Activated CD8-positive, alpha-beta memory T cell treated with anti-CD3 and anti-CD28 coated beads, Interleukin-2, amount 10 ng/mL, durations not matched to agents 7 days and 5 days (primary cell): Measurements from ENCODE around the gene EXOC3L4. TPM values are rescaled to one million over a fixed set of nuclear protein-coding genes. Genes with fewer than 3 reads are reported as not detected.

Experiments
- ATAC-seq: fragments of 150-1000 bp; cut with Tn5 transposase; one replicate; pipeline ENCODE4 v1.10.0; 2021; ENCODE audit warnings: moderate library complexity
- CTCF ChIA-PET: fragments of 350-600 bp; sonication (Branson Sonifier 250); formaldehyde crosslinking; loops from one replicate; lab custom pipeline; 2021; ENCODE audit warnings: antibody characterized with exemption; lab: Charles Lee
- DNase-seq: peaks from one replicate; pipeline ENCODE4 v3.0.0-alpha.2; 2020
- H3K27ac Mint-ChIP-seq: one replicate; pipeline ENCODE4 v1.8.0; 2021; ENCODE audit warnings: mild to moderate bottlenecking, mixed read lengths
- H3K27me3 Mint-ChIP-seq: one replicate; pipeline ENCODE4 v1.8.0; 2021; ENCODE audit warnings: mixed read lengths
- H3K36me3 Mint-ChIP-seq: one replicate; pipeline ENCODE4 v1.8.0; 2021; ENCODE audit warnings: mild to moderate bottlenecking, mixed read lengths
- H3K4me1 Mint-ChIP-seq: one replicate; pipeline ENCODE4 v1.8.0; 2021; ENCODE audit warnings: mixed read lengths
- H3K4me3 Mint-ChIP-seq: one replicate; pipeline ENCODE4 v1.8.0; 2021; ENCODE audit warnings: mild to moderate bottlenecking, moderate library complexity, mixed read lengths
- H3K9me3 Mint-ChIP-seq: one replicate; pipeline ENCODE4 v1.8.0; 2022; ENCODE audit warnings: low read depth, mixed read lengths
- total RNA-seq, 2 experiments: library from RNA; stranded (reverse); gene quantifications; one replicate each; pipeline ENCODE4 v1.2.3, GENCODE V29; 2021

The EXOC3L4 gene
- total RNA-seq, 2 experiments from 2014 or later, result not detected

DNA sequence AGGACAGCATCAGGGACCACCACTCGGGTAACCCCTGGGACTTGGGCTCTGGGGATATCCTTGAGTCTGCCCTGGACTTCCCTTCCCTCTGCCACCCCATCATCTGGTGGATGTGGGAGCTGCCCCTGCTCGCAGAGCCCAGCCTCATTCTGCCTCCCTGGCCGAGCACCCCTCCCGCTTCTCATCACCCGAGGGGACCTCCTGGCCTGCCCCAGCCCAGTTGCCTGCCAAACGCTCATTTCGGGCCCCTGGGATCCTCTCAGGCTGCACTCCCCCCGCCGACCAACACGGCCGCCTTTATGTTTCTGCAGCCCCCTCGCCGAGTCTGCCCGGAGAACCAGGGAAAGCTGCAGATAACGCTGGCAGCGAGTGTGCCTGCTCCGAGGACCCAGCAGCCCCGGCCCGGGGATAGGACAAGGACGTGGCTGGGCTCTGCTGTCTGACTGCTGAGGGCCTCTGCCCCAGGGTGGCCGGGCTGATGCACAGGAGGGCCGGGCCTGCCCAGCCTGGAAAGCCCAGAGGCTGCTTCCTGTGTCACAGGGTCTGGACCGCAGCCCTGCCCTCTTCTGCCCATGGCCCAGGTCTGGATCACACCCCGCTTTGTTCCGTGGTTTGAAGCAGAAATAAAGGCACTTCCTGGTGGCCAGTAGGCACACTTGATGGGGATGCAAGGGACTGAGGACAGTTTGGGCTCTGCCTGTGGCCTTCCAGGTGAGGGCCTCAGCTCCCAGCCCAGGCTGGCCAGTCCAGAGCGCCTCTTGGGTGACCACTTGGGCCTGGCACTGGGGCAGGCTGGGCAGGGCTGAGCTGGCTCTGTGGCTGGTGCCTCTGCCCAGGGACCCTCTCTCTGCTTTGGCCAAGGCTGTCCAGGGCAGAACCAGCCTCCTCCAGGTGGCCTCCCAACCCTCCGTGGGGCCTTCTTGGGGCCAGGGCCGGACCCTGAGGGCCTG lies 4.9 kb upstream of the EXOC3L4 start:
- no peak overlapping the region for H3K4me3 Mint-ChIP-seq
- H3K27ac Mint-ChIP-seq, result no peak overlapping the region
- H3K36me3 Mint-ChIP-seq, result no peaks in the 10 kb centered on the region
- H3K27me3 Mint-ChIP-seq, result peaks cover 7% of the 10 kb centered on the region
- CTCF ChIA-PET, result interaction anchor here (1.2 to 1.3 kb wide), 2 partner anchors 11 to 13 kb away, joined by 3 to 5 read pairs; no protein-coding TSS in a partner anchor
- H3K9me3 Mint-ChIP-seq, result no peaks in the 10 kb centered on the region
- no peak for ATAC-seq
- peaks cover 8% of the 10 kb centered on the region for H3K4me1 Mint-ChIP-seq
- DNase-seq, result no peak

DNA sequence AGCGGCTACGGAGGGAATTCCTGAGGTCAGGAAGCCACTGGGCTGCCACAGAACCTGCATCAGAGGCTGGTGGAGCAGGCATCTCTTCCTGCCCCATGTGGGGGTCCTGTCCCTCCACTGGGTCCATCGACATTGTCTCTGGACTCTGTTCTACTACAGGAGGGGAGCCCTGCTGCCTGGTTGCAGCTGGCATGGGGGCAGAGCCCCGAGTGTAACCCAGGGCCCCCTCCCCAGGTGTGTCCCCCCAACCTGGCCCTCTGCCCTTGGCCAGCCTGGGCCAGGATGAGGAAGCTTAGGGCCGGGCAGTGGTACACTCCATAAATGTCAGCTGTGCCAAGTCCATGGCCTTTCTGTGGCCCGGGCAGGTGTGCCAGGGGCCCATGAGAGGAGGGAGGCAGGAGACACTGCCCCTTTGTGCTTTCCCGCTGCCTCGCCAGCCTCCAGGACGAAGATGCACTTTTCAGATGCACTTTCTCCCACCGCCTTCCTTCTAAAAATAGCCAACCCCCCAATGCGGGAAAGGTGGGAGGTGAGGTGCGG lies 4.0 kb upstream of the EXOC3L4 start:
- CTCF ChIA-PET, result interaction anchor here (1.2 to 2.0 kb wide), 4 partner anchors 12 to 15 kb away, joined by 3 to 9 read pairs (median 4); no protein-coding TSS in a partner anchor
- DNase-seq (no peak), ATAC-seq (no peak)
- peaks cover 8% of the 10 kb centered on the region for H3K4me1 Mint-ChIP-seq
- no peak overlapping the region for H3K4me3 Mint-ChIP-seq
- H3K36me3 Mint-ChIP-seq, result no peaks in the 10 kb centered on the region
- peaks cover 5% of the 10 kb centered on the region for H3K27me3 Mint-ChIP-seq
- H3K27ac Mint-ChIP-seq, result no peak overlapping the region
- H3K9me3 Mint-ChIP-seq, result no peaks in the 10 kb centered on the region

DNA sequence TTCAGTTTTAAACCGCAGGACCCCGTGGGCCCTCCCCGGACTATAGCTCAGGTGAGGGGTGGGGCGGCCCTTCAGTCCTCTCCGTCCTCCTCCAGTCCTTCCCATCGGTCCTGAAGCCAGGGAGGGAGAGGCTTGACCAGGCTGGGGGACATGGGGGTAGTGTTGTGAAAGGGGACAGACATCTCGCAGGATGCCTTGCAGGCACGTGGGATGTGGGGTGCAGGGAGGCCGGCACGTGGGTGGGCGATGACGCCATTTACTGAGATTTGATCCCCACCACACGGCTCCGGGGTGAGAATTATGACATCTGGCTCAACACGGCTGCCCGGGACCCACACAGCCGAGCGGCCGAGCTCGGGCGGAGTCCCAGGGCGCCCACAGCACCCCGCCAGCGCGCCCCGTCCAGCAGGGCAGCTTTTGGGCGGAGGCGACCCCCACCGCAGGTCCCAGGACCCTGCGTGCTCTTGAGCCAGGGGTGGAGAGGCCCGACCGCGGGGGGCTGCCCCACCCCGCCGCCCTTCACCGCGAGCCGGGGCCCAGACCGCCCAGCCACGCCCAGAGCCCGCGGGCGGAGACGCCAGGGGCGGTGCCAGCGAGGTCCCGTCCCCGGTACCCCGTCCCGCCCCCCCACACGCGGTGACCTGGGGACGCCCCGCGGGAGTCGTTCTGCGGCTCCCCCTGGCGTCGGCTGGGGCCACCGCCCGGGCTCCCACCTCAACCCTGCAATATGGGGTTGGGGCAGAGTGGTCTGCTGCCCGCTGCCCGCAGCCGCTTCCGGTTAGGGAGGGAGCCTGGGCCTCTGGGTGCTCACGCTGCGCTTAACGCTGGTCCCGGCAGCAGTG lies 3.3 kb upstream of the EXOC3L4 start:
- H3K27me3 Mint-ChIP-seq, result peaks cover 4% of the 10 kb centered on the region
- no peak overlapping the region for H3K4me3 Mint-ChIP-seq
- CTCF ChIA-PET, result interaction anchor here (1.2 to 2.0 kb wide), 4 partner anchors 13 to 16 kb away, joined by 3 to 9 read pairs (median 4); no protein-coding TSS in a partner anchor
- peak; percentile 90 for ATAC-seq
- H3K27ac Mint-ChIP-seq, result no peak overlapping the region
- no peaks in the 10 kb centered on the region for H3K9me3 Mint-ChIP-seq
- H3K4me1 Mint-ChIP-seq, result peaks cover 8% of the 10 kb centered on the region
- H3K36me3 Mint-ChIP-seq, result no peaks in the 10 kb centered on the region
- DNase-seq, result peak; percentile 81

DNA sequence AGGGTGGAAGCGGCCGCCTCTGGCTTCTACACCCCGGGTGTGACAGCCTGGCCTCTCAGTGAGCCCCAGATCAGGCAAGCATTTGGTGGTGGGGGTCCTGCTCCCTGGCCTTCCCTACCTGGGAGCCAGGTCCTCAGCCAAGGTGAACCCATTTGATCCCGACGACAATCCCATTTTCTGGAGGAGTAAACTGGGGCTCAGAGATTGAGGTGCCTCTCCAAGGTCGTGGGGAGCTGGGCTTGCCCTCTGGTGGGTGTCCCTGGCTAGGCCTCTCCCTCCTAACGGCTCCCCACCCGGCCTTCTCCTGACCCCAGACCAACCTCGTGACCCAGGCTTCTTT lies 2.7 kb upstream of the EXOC3L4 start:
- no peak for ATAC-seq
- no peaks in the 10 kb centered on the region for H3K36me3 Mint-ChIP-seq
- H3K27me3 Mint-ChIP-seq, result peaks cover 4% of the 10 kb centered on the region
- peaks cover 8% of the 10 kb centered on the region for H3K4me1 Mint-ChIP-seq
- CTCF ChIA-PET, result interaction anchor here (0.9 to 2.0 kb wide), 3 partner anchors 13 to 397 kb away, joined by 3 to 9 read pairs (median 4); no protein-coding TSS in a partner anchor
- no peak for DNase-seq
- no peaks in the 10 kb centered on the region for H3K9me3 Mint-ChIP-seq
- H3K4me3 Mint-ChIP-seq, result peak overlapping the region; percentile 15
- no peak overlapping the region for H3K27ac Mint-ChIP-seq

DNA sequence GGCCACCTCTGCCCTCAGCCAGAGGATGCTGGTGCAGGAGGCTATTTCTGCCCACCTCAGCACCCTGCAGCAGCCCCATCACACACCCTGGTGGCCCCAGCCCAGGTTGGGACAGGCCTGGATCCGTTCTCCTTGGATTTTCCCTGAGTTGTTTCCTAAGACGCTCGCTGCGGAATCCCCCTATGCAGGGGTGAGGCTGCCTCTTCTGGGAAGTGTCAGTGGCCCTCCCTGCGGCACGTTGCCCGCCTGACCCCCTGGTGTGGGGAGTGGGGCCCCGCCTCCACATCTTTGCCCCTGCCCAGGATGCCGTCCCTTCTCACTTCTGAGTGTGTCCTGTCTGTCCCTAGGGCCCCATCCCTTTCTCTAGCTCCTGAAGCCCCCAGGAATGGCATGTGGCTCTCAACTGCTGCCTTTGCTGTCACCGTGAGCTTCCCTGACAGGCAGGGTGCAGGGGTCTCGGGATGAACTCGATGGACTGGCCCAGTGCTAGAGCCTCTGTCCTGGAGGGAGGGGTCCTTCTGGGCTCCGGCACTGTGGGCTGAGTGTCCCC lies 594 bp upstream of the EXOC3L4 start:
- peaks cover 8% of the 10 kb centered on the region for H3K4me1 Mint-ChIP-seq
- ATAC-seq (no peak), DNase-seq (no peak)
- H3K4me3 Mint-ChIP-seq, result no peak overlapping the region
- H3K36me3 Mint-ChIP-seq, result no peaks in the 10 kb centered on the region
- CTCF ChIA-PET, result interaction anchor here (0.6 to 3.4 kb wide), 2 partner anchors 11 to 87 kb away, joined by 3 to 29 read pairs; no protein-coding TSS in a partner anchor
- H3K9me3 Mint-ChIP-seq, result no peaks in the 10 kb centered on the region
- no peak overlapping the region for H3K27ac Mint-ChIP-seq
- H3K27me3 Mint-ChIP-seq, result peaks cover 4% of the 10 kb centered on the region

DNA sequence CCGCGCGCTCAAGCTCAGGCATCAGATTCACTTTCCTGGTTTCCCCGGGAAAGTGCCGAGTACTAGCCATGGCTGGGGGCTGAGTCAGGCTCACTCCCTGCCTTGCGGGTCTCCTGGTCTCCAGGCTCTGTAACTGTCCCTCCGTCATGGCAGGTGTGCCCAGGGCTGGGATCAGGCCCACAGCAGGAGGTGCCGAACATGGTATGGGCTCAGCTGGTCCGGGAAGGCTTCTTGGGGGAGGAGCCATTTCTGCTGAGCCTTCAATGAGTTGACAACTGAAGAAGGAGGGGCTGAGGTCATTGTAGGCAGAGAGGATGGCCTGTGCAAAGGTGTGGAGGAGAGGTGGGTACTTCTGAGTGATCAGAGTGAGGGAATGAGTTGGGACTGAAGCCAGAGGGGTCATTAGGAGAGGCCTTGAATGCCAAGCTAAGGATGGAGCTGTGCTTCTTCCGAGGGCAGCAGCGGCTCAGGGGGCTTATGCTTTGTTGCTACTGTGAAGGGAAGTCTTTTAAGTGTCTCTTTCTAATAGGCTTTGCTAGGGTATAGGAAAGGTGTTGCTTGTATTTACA lies 769 bp downstream of the EXOC3L4 start:
- peaks cover 8% of the 10 kb centered on the region for H3K4me1 Mint-ChIP-seq
- no peak for DNase-seq
- no peak for ATAC-seq
- CTCF ChIA-PET, result interaction anchor here (3.4 kb wide), 1 partner anchor 10 kb away, joined by 29 read pairs; no protein-coding TSS in a partner anchor
- H3K36me3 Mint-ChIP-seq, result no peaks in the 10 kb centered on the region
- no peaks in the 10 kb centered on the region for H3K9me3 Mint-ChIP-seq
- H3K4me3 Mint-ChIP-seq, result no peak overlapping the region
- no peak overlapping the region for H3K27ac Mint-ChIP-seq
- peaks cover 4% of the 10 kb centered on the region for H3K27me3 Mint-ChIP-seq

DNA sequence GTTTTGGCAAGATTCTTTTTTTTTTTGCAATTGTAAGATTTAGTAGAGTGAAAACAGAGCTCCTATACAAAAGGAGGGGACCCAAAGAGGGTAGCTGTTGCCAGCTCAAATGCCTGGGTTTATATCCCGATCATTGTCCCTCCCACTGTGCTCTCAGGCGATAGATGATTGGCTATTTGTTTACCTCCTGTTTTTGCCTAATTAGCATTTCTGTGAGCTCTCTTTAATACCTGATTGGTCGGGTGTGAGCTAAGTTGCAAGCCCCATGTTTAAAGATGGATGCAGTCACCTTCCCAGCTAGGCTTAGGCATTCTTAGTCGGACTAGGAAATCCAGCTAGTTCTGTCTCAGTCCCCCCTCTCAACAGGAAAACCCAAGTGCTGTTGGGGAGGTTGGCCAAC lies 1.9 kb downstream of the EXOC3L4 start:
- CTCF ChIA-PET, result interaction anchor here (3.4 kb wide), 1 partner anchor 9 kb away, joined by 29 read pairs; no protein-coding TSS in a partner anchor
- Mint-ChIP-seq H3K9me3 (no peaks in the 10 kb centered on the region), H3K4me3 (no peak overlapping the region), H3K27me3 (peaks cover 3% of the 10 kb centered on the region), H3K4me1 (peaks cover 2% of the 10 kb centered on the region), H3K27ac (no peak overlapping the region), H3K36me3 (no peaks in the 10 kb centered on the region)
- ATAC-seq (no peak), DNase-seq (no peak)

DNA sequence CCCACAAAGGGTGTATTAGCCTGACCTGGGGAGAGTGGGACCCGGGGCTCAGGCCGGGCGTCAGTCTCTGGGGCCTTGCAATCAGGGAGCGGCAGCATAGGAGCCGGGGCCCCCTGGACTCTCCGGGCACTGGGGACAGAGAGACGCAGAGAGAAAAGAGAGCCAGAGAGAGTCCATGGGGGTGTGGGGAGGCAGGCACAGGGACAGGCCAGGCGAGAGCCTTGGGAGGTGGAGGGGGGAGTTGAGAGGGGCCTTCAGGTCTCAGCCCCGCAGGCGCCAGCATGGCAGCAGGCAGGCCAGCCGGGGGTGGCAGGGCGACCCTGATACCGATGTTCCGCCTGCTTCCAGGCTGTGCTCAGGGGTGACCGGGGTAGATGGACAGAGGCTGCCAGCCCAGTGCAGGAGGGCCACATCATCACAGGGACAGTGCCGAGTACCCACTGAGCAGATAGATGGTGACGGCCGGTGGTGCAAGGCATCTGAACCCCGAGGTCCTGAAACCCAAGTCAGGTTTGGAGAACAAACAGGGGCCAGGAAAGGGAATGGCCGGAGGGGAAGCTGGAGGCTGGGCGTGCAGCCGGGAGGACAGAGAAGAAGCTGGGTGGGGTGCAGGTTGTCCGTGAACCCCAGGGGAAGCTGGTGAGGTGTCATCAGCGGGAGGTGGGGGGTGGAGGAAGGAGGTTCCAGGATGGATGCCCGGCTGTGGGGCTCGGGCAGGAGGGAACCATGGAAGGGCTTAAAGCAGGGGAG lies 2.9 kb downstream of the EXOC3L4 start:
- Mint-ChIP-seq H3K9me3 (no peaks in the 10 kb centered on the region), H3K27ac (no peak overlapping the region), H3K27me3 (peaks cover 11% of the 10 kb centered on the region), H3K36me3 (no peaks in the 10 kb centered on the region), H3K4me3 (no peak overlapping the region), H3K4me1 (no peaks in the 10 kb centered on the region)
- DNase-seq (no peak), ATAC-seq (no peak)
- CTCF ChIA-PET, result interaction anchor here (0.5 kb wide), 1 partner anchor 527 kb away, joined by 3 read pairs; no protein-coding TSS in a partner anchor

GRCh38 chr14:103097994-103098957 lies 3.8 kb downstream of the EXOC3L4 start:
- no peaks in the 10 kb centered on the region for H3K36me3 Mint-ChIP-seq
- H3K27me3 Mint-ChIP-seq, result peaks cover 20% of the 10 kb centered on the region
- DNase-seq (no peak), ATAC-seq (no peak)
- no peaks in the 10 kb centered on the region for H3K4me1 Mint-ChIP-seq
- CTCF ChIA-PET, result interaction anchor here (0.5 kb wide), 1 partner anchor 528 kb away, joined by 3 read pairs; no protein-coding TSS in a partner anchor
- H3K4me3 Mint-ChIP-seq, result no peak overlapping the region
- H3K27ac Mint-ChIP-seq, result no peak overlapping the region
- no peaks in the 10 kb centered on the region for H3K9me3 Mint-ChIP-seq

DNA sequence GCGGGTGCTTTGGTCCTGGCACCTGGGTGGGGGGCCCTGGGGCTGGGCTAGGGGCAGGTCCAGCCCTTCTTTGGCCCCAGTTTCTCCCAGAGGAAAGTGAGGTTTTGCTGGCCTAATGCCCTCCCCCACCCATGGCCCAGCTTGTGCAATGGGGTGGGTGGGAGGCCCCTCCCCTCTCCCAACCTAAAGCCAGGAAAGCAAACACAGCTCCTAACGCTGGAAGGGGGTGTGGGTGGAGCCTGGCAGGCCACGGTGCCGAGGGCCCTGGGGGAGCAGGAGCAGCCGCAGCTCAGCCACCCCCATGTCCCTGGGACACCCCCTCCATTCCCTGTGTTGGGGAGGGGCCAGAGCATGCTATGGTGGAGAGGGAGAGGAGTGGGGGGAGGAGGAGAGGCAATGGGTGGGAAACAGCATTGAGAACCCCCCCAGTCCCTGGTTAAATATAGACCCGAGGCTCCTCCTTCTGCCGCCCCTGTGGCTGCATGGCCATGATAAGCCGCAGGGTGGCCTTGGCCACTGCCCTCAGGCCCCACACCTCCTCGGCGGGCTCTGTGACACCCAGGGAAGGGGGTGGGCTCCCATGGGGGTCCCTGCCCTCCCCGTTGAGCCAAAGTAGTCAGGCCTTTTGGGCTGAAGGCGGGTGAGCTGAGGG lies 4.7 kb downstream of the EXOC3L4 start:
- CTCF ChIA-PET, result no interaction called here
- H3K27me3 Mint-ChIP-seq, result peaks cover 25% of the 10 kb centered on the region
- DNase-seq, result no peak
- H3K27ac Mint-ChIP-seq, result no peak overlapping the region
- no peak for ATAC-seq
- H3K4me1 Mint-ChIP-seq, result peaks cover 2% of the 10 kb centered on the region
- no peaks in the 10 kb centered on the region for H3K36me3 Mint-ChIP-seq
- H3K9me3 Mint-ChIP-seq, result no peaks in the 10 kb centered on the region
- no peak overlapping the region for H3K4me3 Mint-ChIP-seq
